HG03045 (cell line): ENCODE measurements around the gene LRRC75B.
"Not testable (repeated sequence)": the region's sequence is repeated elsewhere in the genome, so short reads cannot be mapped to it uniquely, and the experiment has no call there.

Experiments
- ATAC-seq: cut with Tn5 transposase; IDR thresholded peaks from one replicate; pipeline ENCODE4 v1.9.1; 2021; ENCODE audit warnings: mild to moderate bottlenecking, moderate library complexity; ENCODE audit not compliant: unreplicated experiment

LRRC75B gene

DNA sequence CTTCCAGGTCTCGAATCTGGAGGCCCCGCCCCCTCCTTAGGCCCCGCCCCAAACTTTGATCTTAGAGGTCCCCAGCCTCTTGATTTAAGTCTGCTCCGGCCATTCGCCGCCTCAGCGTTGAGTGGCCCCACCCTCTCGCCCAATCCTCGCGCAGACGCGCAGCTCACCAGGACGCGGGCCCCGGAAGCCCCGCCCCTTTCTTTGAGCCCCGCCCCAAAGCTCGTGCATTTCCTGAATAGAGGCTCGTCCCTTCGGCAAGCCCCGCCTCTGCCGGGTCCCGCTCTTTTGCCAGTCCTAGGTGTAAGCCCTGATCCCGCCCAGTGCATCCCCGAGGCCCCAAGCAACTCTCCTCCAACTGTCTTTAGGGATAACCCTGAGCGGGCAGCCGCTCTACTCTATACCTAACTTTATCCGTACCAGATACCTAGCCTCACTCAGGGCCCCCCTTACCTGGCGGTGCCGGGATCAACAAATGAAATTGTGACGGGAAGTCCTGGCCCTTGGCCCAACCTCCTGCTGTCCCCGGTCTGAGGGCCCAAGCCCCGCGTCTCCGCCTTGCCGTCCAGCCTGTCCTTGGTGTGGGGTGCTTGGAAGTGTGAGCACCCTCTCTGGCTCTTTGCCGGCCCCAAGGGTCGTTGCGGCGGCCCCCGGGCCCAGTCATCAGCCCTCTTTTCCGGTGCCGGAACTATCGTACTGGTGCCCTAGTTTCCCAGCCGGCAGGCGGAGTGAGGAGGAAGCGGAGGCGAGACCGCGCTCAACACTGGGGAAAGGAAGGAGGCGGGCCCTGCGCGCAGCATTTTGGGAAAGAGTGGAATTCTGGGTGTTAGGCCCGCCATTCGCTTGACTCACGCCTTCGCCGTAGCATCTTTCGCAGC lies 37.5 kb downstream of the LRRC75B start, which contains the start of gene SNRPD3:
Gene SNRPD3, plus strand, starts transcription at position 835 of the 875 bp plus-strand sequence. CDS start 1,676 bp downstream, outside the sequence.
- peak; percentile 79 for ATAC-seq

DNA sequence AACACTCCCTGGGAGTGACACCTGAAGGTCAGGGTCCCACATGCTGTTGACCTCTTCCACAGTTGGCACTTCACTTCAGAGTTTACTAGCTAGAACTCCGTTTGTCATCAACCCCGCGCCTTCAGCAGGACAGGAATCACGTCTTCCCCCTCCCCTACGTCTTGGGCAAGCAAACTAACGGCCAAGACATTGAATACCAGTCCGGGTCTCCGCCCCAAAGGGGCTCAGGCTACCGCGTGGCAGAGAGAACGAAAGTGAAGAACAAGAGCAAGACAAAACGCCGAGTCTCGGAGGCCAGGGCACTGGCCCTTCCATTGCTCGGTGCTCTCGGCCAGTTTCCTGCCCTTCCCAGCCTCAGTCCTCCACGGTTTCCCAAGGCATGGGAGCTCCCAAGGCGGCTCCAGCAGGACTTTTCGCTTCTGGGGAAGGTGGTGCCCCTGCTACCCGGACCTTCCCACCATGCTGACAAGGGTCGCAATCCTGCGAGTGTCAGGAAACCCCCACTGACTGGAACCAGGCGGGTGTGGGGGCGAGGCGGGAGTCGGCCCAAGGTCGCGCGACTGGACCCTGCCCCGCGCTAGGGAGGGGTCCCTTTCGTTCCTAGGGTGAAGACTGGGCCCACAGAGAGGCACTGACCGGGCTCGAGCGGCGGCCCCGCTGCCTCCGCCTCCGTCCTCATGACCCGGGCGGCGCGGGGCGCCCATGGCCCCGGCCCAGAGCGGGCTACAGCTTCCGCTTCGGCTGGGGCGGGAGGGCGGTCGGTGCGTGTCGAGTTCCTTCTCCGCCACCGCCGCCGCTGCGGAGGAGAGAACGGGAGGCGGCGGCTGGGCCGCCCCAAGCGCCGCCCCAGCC lies 38.3 kb downstream of the LRRC75B start, which contains the start of gene GUCD1:
Gene GUCD1, minus strand, starts transcription at position 826 of the 852 bp plus-strand sequence. Its CDS starts 147 bp downstream, at position 679.
- peak; percentile 22 for ATAC-seq

DNA sequence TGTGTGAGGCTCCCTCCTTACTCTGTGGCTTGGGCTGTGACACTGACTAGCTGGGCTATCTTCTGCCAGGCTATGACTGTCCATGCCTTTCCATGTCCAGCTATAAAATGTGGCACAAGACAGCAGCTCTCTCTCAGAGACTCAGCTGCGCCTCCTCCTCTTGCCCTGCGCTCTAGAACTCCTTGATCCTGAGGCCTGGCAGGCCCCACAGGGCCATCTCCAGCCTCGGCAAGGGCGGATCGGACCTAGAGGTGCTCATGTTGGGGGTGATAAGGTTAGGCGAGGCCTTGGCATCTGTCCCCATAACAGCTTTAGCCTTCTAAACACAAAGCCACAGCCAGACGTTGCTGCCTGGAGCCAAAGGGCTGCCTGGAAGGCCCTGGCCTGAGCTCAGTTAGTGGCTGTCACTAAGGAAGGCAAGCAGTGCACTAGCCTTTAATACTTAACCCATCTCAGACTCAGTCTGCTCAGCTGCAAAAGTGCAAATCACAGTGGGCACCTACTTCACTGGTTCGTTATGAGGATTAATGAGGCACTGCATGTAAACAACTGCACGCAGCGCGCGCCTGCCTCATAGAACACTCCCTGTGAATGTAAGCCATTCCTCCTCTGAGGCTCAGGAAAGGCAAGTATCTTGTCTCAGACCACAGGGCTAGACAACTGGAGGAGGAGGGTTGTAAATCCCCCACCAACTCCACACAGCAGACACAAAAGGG lies 39.1 kb downstream of the LRRC75B start:
- no peak for ATAC-seq

DNA sequence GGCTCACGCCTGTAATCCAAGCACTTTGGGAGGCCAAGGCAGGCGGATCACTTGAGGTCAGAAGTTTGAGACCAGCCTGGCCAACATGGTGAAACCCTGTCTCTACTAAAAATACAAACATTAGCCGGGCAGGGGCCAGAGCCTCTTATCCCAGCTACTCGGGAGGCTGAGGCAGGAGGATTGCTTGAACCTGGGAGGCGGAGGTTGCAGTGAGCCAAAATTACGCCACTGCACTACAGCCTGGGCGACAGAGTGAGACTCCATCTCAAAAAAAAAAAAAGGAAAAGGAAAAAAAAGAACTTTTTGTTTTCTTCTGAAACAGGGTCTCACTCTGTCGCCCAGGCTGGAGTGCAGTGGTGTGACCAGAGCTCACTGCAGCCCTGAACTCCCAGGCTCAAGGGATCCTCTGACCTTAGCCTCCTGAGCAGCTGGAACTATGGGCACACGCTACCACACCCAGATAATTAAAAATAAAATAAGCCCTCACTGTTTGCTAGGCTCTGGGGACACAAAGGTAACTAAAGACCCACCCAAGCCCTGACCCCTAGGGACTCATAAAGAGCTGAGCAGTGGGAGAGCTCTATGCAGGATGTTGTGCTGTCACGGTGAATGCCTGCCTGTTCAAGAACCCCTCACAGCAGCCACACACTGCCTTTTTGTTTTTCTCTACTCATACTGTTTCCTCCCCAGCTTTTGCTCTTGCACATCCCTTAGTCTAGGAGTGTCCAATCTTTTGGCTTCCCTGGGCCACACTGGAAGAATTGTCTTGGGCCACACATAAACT lies 40.2 kb downstream of the LRRC75B start:
- ATAC-seq = not testable (repeated sequence)

DNA sequence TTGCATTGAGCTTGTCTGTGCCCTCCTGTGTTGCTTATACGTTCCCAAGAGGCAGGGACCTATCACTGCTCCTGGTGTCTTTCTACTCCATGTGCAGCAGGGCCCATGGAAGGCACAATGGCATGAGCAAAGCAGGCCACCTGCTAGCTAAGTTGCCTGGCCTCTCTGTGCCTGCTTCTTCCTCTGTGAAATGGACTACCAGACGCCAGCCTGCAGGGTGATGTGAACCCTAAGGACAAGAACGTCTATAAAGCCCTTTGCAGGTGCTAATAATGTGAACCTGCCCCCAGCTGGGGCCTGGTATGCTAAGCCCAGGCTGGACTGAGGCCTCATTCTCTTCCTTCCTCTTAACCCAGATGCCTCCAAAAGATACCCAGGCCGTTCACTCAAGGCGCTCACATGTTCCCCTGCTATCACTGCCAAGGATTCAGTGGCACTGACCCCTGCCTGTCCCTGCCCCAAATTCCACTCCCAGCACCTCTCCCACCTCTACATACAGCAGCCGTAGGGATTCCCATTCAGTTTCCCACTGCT lies 41.9 kb downstream of the LRRC75B start:
- ATAC-seq = no peak

DNA sequence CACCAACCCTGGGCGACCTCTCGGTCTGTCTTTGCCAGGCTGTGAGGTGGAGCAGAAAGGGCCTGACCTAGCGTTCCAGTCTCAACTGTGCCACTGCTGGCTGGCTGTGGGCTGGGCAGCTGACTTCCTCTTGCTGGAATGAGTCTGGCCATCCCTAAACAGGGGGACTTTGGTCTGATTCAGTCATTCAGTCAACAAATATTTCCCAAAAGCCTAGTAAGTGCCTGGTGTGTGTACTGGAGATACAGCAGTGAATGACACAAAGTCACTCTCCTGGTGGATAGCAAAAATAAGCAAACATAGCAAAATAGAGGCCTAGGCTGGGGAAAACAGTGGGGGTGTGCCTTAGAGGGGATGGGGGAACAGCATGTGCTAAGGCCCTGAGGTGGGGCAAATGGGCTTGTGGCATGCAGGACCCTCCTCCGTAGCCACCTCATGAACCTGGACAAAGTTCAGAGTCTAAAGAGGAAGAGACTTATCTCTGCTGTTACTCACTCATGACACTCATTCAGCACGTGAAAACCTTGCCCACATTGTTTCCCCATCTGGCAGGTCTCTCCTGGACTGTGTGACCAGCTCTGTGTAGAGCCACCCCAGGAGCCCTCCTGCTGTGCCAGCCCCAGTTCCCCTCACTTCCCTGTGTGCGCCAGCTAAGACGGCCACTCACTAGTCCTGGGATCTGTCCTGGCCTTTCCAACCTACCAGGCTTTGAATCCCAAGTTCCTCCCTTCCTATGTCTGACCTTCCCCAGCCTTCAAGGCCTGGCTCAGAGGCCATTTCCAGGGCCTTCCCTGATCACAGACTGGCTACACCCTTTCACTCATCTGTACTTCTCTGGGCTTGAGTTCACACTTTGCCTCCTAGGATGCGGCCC lies 42.6 kb downstream of the LRRC75B start:
- no peak for ATAC-seq

DNA sequence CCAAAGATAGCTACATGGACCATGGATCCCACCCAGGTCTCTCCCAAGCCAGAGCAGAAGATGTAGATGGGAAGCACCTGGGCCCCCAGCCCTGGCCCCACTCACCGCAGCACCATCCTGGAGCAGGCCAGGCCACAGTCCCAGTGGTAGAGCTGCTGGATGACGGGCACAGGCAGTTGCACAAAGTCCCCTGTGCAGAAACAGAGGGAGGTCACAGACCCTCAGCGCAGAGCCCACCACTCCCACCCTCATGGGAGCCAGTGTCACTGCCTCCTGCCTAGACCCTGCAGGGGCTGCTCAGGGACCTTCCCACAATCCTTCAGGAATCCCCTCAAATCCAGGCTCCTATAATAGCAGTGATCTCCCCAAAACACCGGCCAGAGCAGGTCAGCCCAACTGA lies 44.1 kb downstream of the LRRC75B start:
- ATAC-seq = no peak

DNA sequence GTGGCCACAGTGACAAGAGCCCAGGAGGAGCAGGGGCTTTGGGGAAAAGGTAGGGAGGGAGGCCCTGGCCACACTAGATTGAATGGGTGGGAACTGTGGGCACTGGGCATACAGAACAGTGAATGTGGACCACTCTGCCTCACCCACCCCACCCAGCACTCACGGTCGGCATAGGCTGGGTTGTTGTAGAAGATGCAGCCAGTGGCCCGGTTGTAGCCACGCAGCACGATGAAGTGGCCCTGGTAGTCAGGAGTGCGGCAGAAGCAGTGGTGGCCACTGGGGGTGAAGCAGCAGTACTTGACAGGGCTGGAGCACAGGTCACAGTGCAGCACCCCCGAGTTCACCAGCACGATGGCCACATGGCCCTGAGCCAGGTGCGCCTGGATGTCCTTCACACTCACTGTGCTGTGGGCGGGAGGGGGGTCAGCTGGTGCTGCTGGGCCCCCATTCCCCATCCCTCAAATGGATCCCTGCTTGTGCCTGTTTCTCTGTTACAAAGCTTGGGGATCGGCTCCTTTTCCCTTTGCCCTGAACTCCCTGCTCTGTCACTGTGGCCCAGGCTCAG lies 49.1 kb downstream of the LRRC75B start:
- ATAC-seq = no peak

DNA sequence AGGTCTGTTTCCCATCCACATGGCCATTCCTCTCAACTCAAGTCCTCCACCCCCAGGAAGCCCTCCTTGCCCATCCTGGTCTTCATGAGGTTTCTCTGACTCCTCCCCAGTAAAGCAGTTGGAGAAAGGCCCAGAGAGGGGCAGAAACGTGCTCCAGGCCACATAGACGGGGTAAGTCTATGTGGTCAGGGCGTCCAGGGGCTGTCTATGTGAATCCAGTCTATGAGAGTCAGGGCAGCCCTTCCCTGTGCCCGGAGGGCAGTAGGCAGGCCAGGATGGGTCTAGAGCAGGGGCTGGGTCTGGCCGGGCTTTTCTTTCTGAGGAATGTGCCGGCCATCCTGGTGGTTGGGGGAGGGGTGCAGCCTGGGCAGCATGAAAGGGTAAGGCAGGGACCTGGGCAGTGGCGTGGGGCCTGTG lies 49.7 kb downstream of the LRRC75B start:
- ATAC-seq = no peak

DNA sequence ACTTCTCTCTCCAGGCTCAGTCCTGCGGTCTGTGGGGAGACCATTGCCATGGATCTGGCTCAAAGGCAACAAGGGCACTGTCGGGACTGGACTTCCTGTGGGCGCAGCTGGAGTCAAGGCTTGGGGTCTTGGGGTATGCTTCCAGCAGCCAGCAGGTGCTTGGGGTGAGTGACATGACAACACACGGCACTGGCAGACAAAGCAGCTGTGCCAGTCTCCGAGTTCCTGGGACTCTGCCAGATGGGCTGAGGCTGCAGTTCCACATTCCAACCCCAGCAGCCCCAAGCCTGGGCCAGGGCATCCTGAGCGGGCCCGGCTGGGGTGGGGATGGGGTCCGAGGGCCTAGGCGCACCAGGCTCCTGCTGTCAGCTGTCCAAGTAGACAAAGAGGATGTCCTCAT lies 50.2 kb downstream of the LRRC75B start:
- no peak for ATAC-seq

DNA sequence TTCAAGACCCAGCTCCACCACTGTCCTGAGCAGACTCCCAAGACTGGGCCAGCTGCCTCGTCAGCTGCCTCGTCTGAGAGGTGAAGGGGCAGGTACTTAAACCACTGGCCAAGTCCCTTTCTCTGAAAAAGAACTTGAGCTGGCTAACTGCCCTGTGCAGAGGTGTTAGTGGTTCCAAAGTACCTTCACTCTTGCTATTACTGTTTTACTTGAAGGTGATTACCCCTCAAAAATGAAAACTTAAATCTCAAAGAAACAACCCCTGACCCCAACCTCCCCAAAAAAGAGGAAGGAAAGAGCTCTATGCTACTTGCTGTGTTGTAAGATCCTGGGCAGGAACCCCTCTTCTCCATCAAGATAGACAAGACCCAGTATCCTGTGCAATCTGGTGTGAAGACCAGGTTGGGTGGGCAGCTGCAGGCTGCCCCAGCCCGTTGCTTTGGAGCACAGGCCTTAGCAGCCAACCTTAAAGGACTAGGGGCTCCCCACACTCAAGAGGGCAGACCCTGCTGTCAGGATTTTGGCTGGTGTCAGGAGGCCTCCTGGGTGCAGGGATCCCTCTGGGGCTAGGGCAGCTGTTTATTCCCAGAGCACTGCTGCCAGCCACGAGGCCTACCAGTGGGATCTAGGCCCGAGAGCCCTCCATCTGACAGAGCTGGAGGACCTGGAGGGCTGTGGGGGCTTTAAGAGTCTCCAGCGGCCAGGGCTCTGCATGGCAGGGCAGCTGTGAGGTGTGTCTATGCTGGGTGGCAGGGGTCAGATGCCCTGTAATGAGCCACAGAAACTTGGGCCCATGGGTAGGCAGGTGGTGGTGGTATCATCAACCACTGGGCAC lies 51.0 kb downstream of the LRRC75B start:
- ATAC-seq = no peak

DNA sequence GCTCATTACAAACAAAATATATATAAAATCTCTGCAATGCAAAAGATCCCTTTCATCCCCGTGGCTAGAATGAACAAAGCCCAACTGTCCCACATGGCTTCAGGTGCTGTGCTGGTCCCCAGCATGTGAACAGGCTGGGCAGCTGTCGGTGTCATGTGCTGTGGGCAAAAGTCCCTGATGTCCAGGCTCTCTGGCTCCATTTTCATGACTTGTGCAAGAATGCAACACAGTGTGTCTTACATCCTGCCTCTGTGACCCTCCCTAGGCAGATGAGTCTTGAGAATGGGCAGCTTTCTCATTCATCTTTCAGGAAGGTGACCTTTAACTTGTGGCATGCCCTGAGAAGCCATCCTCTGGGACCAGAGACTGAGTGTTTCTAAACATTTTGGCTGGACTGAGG lies 52.4 kb downstream of the LRRC75B start:
- no peak for ATAC-seq

DNA sequence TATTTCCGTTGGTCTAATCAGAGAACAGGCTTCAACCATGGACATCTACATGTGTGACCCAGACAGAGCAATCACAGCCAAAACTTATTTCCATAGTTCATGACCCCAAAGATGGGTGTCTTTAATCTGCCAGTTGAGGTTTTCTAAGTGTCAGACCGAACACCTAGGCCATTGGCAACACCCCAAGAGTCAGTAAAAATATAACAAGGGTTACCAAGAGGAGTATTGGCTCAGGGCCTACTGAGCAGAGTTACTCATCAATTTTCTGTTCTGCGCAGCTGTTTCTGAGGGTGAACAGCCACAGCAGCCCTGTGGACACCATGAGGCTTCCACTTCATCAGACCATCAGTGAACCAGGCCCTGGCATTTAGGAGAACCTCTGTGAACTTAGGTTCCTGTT lies 56.8 kb downstream of the LRRC75B start:
- ATAC-seq = no peak
